Hematopoietic multipotent progenitor cell treated with erythropoietin and hydrocortisone succinate and interleukin-3 and kit ligand, for 15 days (in vitro differentiated cells): ENCODE results near the gene RICTOR.

Source experiments
- DNase-seq: peaks from one replicate; pipeline ENCODE4 v3.0.0-alpha.2; 2015; ENCODE audit warnings: low spot score

RICTOR gene

GRCh38 chr5:39092581-39093351 is 18.6 kb upstream of the RICTOR start:
- no peak for DNase-seq

DNA sequence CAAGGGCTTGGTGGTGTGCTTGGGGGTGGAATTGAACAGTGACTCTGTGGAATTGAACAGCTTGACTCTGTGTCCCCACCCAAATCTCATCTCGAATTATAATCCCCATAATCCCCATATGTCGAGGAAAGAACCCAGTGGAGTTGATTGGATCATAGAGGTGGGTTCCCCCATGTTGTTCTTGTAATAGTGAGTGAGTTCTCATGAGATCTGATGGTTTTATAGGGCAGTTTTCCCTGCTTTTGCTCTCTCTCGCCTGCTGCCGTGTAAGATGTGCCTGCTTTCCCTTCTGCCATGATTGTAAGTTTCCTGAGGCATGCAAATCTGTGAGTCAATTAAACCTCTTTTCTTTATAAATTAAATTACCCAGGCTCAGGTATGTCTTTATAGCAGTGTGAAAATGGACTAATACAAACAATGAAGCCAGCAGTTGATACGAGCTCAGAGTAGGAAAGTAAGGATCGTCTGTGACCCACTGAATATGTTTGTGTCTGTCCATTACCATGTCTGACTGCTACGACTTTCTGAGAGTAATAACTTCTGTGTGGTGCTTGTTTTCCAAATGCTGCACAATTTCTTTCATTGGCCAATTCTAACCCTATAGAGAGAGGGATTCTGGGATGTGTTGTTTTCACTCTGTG is 17.9 kb upstream of the RICTOR start:
- DNase-seq, result no peak

DNA sequence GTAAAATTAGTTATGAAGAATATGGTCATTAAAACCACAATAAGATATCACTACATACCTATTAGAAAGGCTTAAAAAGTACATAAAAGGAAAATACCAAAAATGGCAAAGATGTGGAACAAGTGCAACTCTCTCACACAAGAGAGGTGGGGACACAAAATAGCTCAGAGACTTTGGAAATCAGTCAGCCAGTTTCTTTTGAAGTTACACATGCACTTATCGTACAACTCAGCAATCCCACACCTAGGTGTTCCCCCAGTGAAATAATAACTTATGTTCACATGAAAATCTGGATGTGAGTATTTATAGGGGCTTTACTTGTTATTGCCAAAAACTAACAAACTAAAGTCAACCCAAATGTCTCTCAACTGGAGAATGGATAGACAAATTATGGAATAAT is 9.8 kb upstream of the RICTOR start:
- no peak for DNase-seq

DNA sequence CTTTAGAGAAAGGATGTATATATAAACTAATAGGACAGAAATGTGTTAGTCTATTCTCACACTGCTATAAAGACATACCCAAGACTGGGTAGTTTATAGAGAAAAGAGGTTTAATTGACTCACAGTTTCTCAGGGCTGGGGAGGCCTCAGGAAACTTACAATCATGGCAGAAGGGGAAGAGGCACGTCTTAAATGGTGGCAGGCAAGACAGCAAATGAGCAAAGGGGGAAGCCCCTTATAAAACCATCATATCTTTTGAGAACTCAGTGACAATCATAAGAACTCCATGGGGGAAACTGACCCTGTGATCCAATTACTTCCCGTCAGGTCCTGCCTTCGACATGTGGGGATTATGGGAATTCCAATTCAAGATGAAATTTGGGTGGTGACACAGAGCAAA is 8.8 kb upstream of the RICTOR start:
- DNase-seq, result no peak

GRCh38 chr5:39080597-39081204 is 6.5 kb upstream of the RICTOR start:
- DNase-seq, result peak; percentile 74

- DNase-seq, result no peak
Observed at GRCh38 chr5:39080168-39080567, 6.0 kb upstream of the RICTOR start.

GRCh38 chr5:39079147-39079546 is 4.9 kb upstream of the RICTOR start:
- no peak for DNase-seq

- peak; percentile 28 for DNase-seq
Observed at GRCh38 chr5:39076757-39077728, 2.8 kb upstream of the RICTOR start.

GRCh38 chr5:39076101-39076756 is 2.0 kb upstream of the RICTOR start:
- no peak for DNase-seq

GRCh38 chr5:39073767-39074016 is 507 bp downstream of the RICTOR start:
- DNase-seq, result no peak

DNA sequence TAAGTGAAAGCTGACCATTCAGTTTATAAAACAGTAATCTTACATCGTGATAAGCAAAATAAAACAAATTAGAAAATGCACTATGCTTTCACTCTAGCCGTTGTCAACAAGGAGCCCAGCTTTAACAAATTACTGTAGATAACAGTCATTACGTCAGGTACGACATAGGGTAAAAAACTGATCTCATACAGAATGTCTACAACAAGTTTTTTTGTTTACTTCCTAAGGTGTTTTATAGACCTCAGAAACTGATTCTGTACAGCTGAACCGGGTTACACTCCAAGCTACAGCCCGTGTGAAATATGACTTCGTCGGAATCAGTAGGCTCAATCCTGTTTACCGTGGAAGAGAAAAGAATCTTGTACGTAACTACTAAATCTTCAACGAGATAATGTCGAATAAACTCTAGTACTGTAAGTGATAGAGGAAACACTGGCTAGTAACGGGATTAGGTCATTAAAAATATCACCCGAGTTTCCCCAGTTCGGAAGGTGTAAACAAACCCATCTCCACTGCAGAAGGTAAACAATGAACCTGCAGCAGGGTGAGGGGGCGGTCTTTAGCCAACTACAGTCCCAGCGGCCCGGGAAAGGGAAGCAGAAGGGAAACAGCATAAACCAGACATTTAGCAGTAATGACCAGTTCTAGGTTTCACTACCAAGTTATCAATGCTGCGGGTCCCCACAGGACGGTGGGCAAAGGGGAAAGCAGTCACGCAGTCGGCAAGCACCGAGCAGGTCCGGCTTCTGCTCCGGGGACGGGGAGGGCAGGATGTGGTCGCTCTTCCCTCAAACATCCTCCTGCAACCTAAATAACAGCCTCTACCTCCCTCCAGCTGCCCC is 1.1 kb downstream of the RICTOR start:
- DNase-seq, result peak; percentile 57

GRCh38 chr5:39068099-39068498 is 6.1 kb downstream of the RICTOR start:
- no peak for DNase-seq

DNA sequence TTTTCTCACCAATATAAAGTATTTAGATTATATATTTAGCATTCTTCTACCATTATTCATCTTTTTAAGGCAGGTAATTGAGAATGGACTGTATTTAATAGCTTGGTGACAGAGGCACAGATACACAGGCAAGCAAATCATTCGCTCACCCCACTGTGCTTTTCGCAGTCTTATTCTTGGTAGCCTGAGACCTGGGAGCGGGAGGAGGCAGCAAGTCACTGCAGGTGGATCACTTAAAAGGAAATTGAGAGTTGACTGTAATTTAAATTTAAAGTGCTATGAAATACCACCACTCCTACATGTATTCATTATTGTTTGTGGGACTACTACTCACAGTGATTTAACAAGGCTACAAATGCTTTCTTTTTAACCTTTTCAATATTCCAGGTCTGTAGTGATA is 9.7 kb downstream of the RICTOR start:
- no peak for DNase-seq

DNA sequence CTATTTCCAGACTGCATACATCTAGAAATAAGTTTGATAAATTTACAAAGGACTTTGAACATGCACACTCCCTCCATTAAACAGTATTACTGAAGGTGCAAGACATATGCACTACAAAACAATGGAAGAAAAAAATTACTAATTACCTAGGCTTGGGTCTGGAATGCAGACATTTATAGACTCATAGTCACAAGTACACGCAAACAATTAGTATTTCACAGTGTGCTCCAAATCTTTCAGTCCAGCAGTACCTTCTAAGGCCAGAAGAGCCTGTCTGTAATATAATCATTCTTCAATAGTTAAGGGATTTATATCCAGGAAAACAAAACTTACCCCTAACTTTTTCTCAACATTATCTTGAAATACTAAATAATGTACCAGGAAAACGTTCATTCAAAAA is 11.2 kb downstream of the RICTOR start:
- DNase-seq, result no peak

GRCh38 chr5:39062530-39062929 is 11.7 kb downstream of the RICTOR start:
- no peak for DNase-seq

- no peak for DNase-seq
Observed at GRCh38 chr5:39062104-39062503, 12.1 kb downstream of the RICTOR start.

GRCh38 chr5:39059064-39059463 is 15.1 kb downstream of the RICTOR start:
- no peak for DNase-seq

GRCh38 chr5:39058178-39058921 is 15.8 kb downstream of the RICTOR start:
- no peak for DNase-seq

- no peak for DNase-seq
Observed at GRCh38 chr5:39057734-39058133, 16.5 kb downstream of the RICTOR start.

- no peak for DNase-seq
Observed at GRCh38 chr5:39055768-39056398, 18.3 kb downstream of the RICTOR start.
